ENCODE measurements around the gene OLFML1. TPM values are rescaled to one million over a fixed set of nuclear protein-coding genes. Genes with fewer than 3 reads are reported as not detected.

The OLFML1 gene
- polyA plus RNA-seq, 1 donor from 2014 or later: not detected

DNA sequence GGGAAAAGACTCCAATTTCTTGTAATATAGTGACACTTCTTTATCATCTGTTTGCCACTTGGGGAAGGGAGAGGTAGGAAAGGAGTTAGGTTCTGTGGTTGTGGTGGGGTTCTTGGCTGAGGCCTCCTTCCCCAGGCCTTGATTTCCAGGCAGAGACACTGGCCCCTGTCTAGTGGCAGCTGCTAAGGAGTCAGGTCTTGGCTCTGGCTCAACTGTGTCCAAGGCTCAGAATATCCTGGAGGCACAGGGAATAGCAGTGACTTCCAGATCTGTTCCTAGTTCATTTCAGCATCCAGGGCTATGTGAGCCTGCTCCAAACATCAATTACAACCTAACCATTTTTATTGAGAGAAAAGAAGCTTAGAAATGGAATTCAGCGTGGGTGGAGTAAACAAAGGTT, 58.0 kb downstream of the OLFML1 start:
- H3K4me2 ChIP-seq (ENCODE audit: low read length): no peak overlapping the region
- H2AFZ ChIP-seq (ENCODE audit: low read depth, low read length): no peak overlapping the region
- no peaks in the 10 kb centered on the region for H3K79me2 ChIP-seq (replicated peaks; ENCODE audit: insufficient read depth, low read length)
- no peak overlapping the region for H3K4me3 ChIP-seq (ENCODE audit: low read length)
- no peaks in the 10 kb centered on the region for H4K20me1 ChIP-seq (ENCODE audit: insufficient read depth)
- no peaks in the 10 kb centered on the region for H3K36me3 ChIP-seq (ENCODE audit: insufficient read depth, low read length)
- no peak overlapping the region for H3K27ac ChIP-seq (ENCODE audit: low read length)
- H3K9me2 ChIP-seq (ENCODE audit: insufficient read depth, low read length): no peaks in the 10 kb centered on the region
- TF ChIP-seq EP300 (conservative IDR thresholded peaks at IDR 0.05; ENCODE audit: poor library complexity, severe bottlenecking) (no peak), CTCF (IDR thresholded peaks at IDR 0.05; ENCODE audit: poor library complexity, severe bottlenecking) (no peak)
- no peak overlapping the region for H3K9ac ChIP-seq (ENCODE audit: low read length)
- H3K9me3 ChIP-seq (ENCODE audit: low read length): no peaks in the 10 kb centered on the region
- H3K27me3 ChIP-seq (ENCODE audit: insufficient read depth, low read depth, low read length): no peaks in the 10 kb centered on the region
- no peaks in the 10 kb centered on the region for H3F3A ChIP-seq (ENCODE audit: insufficient read depth, low read length, poor library complexity, severe bottlenecking)

DNA sequence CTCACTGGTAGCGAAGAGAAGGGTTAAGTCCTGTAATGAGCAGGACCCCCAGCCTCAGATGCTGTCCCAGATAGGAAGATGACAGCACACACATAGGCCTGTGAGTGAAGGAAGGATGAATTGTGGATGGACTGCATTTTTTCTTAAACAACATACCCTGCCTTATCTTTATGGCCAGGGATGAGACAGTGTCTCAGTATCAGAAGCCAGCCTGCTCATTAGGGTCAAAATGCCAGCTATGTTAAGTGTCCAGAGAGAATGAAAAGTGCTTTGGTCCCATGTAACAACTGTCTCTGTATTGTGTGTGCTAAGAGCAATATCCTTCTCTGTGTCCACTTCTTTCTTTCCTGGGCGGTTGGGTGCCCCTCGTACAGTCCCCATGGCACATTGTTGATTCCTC, 58.7 kb downstream of the OLFML1 start:
- H3K9me2 ChIP-seq (ENCODE audit: insufficient read depth, low read length): no peaks in the 10 kb centered on the region
- H3K4me2 ChIP-seq (ENCODE audit: low read length): no peak overlapping the region
- H3K36me3 ChIP-seq (ENCODE audit: insufficient read depth, low read length): no peaks in the 10 kb centered on the region
- no peak overlapping the region for H3K27ac ChIP-seq (ENCODE audit: low read length)
- H3K9me3 ChIP-seq (ENCODE audit: low read length): no peaks in the 10 kb centered on the region
- no peaks in the 10 kb centered on the region for H3F3A ChIP-seq (ENCODE audit: insufficient read depth, low read length, poor library complexity, severe bottlenecking)
- no peaks in the 10 kb centered on the region for H3K79me2 ChIP-seq (replicated peaks; ENCODE audit: insufficient read depth, low read length)
- H4K20me1 ChIP-seq (ENCODE audit: insufficient read depth): no peaks in the 10 kb centered on the region
- H3K9ac ChIP-seq (ENCODE audit: low read length): no peak overlapping the region
- TF ChIP-seq EZH2 (IDR thresholded peaks at IDR 0.05; ENCODE audit: borderline replicate concordance, insufficient read depth, low read length, poor library complexity, severe bottlenecking) (no peak), RAD21 (conservative IDR thresholded peaks at IDR 0.05) (no peak), SMC3 (conservative IDR thresholded peaks at IDR 0.05; ENCODE audit: poor library complexity) (no peak), TAF1 (IDR thresholded peaks at IDR 0.05; ENCODE audit: low read depth) (no peak), EP300 (conservative IDR thresholded peaks at IDR 0.05; ENCODE audit: poor library complexity, severe bottlenecking) (no peak), REST (IDR thresholded peaks at IDR 0.05; ENCODE audit: borderline replicate concordance) (no peak), POLR2AphosphoS5 (IDR thresholded peaks at IDR 0.05) (no peak), CTCF (IDR thresholded peaks at IDR 0.05; ENCODE audit: poor library complexity, severe bottlenecking) (no peak), MXI1 (conservative IDR thresholded peaks at IDR 0.05; ENCODE audit: poor library complexity, severe bottlenecking) (no peak)
- no peak overlapping the region for H3K4me3 ChIP-seq (ENCODE audit: low read length)
- no peaks in the 10 kb centered on the region for H3K27me3 ChIP-seq (ENCODE audit: insufficient read depth, low read depth, low read length)
- no peak overlapping the region for H2AFZ ChIP-seq (ENCODE audit: low read depth, low read length)

Data from neural cell (in vitro differentiated cells).